HG02852 (cell line): Measurements from ENCODE around the gene CUL7.
"Not testable (repeated sequence)": the region's sequence is repeated elsewhere in the genome, so short reads cannot be mapped to it uniquely, and the experiment has no call there.

Source experiments
- ATAC-seq: cut with Tn5 transposase; IDR thresholded peaks from one replicate; pipeline ENCODE4 v1.9.1; 2021; ENCODE audit warnings: mild to moderate bottlenecking, moderate library complexity; ENCODE audit not compliant: unreplicated experiment

The CUL7 gene

DNA sequence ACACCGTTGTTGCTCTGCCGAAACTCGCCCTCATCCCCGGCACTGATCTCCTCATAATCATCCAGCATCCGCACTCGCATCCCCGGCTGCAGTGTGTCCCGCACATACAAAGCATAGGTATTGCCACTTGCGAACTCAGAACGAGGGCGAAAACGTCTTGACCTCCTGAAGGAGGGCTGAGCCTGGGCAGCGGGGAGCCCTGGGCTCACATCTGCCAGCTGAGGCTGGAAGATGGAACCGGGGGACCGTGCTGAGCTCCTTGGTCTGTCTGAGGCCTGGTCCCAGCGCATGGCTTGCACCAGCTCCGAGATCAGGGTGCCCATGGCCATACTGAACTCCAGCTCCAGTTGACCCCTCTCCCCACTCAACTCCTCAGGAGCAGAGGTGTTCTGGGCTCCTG is 2.7 kb downstream of the CUL7 start:
- no peak for ATAC-seq

DNA sequence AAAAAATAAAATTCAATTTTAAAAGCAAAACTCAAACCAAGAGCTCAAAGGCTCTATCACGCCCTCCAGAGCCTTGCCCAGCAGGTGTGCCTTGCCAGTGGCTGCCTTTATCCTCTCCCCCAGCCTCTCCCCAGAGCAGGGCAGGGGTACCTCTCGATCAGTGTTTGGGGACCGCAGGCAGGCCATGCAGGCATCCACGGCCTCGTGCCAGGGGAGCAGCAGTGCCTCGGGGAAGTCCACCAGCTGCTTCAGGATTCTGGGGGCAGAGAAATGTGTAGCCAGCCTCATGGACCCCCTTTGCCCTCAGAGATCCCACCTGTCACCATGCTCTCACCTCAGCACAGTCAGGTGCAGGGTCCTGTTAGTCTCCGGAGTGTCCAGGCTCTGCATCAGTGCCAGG is 5.7 kb downstream of the CUL7 start:
- ATAC-seq: no peak

DNA sequence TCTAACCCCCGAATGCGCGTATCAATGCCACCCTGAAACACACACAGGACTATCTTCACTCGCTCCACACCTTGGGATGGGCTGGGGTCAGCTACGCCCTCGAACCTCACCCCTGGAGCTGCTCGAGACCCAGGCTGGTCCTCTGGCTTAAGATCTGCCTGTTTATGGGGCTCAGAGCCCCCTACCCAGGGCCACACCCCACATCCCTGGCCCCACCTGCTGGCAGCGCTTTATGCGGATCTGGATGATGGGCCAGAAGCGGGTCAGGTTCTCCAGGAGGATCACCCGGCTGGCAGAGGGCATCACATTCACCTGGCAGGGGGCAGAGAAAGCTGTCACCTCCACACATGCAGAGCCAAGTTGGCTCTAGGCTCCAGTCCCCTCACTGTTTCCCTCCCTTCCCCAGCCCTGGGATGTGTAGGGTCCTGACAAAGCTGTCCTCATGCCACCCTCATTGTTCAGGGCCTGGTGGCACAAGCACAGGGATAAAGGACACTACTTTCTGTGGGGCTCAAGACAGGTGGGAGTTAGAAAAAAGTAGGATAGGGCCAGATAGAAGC is 8.2 kb downstream of the CUL7 start:
- ATAC-seq: no peak

DNA sequence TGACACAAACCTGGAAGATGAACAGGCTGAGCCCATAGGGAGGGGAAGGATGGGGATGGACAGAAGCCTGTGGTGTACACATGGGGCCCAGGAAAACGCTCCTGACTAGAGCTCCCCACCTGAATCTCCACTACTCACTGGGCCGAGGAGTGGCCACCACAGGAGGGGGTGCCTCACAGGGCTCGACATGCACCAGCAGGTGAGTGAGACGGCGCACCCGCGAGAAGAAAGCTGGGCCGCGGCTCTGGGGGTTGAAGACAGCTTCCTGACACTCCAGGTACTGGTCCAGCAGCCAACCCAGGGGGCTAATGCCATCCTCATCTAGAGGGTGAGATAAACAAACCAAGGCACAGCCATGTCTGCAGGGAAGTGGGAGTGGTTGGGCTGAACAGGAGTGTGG is 10.3 kb downstream of the CUL7 start:
- ATAC-seq: no peak

DNA sequence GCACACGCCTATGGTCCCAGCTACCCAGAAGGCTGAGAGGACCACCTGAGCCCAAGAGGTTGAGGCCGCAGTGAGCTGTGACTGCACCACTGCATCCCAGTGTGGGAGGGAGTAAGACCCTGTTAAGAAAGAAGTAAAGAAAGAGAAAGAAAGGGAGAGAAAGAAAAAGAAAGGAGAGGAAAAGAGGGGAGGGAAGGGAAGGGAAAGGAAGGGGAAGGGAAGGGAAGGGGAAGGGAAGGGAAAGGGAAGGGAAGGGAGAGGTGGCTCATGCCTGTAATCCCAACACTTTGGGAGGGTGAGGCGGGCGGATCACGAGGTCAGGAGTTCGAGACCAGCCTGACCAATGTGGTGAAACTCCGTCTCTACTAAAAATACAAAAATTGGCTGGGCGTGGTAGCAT is 12.2 kb downstream of the CUL7 start:
- not testable (repeated sequence) for ATAC-seq

- ATAC-seq: no peak
Observed at GRCh38 chr6:43040542-43041257, 13.0 kb downstream of the CUL7 start.

- no peak for ATAC-seq
Observed at GRCh38 chr6:43038727-43039126, 14.9 kb downstream of the CUL7 start.

DNA sequence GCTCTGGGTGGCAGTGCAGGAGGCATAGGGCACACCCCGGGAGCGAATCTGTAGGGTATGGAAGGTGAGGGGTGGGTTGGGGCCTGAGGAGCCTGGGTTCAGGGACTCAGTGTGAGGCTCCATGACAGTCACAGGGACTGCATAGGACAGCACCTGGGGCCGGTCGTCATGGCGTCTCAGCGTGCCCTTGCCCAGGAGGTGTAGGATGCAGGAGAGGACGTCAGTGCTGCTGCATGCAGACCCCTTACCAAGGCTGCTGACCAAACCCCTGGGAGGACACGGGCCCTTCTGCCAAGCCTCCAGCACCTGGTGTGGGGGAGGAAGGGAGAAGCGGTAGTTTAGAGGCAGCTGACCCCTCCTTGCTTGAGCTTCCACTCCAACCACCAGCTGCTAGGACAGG is 15.9 kb downstream of the CUL7 start:
- ATAC-seq: no peak

DNA sequence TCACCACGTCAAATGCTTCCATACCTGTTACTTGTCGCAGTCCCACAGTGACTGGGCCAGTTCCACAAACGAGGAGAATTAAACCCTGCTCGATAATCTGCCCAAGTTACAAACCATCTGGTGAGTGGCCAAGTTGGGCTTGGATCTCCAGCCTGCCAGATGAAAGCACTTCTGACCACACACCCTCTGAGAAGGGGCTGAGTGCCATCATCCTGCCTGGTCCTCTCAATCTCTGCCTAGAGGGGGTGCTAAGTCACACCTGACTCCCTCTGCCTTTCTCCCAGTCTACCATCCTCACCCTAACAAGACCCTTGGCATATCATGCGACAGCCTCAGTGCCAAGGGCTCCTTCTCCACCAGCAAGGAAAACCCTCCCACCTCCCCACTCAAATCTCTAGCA is 16.5 kb downstream of the CUL7 start:
- no peak for ATAC-seq

DNA sequence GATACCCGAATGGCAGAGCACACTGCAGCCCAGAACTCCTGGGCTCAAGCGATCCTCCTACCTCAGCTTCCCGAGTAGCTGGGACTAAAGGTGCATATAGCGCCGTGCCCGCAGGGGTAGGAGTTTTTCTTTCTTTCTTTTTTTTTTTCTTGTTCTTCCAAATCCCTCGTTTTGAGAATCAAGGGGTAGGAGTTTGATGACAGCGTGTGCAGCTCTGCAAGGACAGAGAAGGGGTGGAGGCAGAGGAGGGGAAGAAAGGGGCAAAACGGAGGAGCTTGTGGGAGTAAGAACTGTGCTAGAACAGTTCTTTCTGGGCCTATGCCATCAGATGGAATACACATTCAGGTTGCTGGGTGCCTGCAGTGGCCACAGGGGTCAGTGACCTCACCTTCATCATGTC is 16.9 kb downstream of the CUL7 start:
- ATAC-seq: no peak

GRCh38 chr6:43035495-43036194 is 18.0 kb downstream of the CUL7 start:
- no peak for ATAC-seq

- no peak for ATAC-seq
Observed at GRCh38 chr6:43034190-43034525, 19.5 kb downstream of the CUL7 start.

- no peak for ATAC-seq
Observed at GRCh38 chr6:43033496-43034189, 20.0 kb downstream of the CUL7 start.

- ATAC-seq: no peak
Observed at GRCh38 chr6:43032326-43032725, 21.3 kb downstream of the CUL7 start.

DNA sequence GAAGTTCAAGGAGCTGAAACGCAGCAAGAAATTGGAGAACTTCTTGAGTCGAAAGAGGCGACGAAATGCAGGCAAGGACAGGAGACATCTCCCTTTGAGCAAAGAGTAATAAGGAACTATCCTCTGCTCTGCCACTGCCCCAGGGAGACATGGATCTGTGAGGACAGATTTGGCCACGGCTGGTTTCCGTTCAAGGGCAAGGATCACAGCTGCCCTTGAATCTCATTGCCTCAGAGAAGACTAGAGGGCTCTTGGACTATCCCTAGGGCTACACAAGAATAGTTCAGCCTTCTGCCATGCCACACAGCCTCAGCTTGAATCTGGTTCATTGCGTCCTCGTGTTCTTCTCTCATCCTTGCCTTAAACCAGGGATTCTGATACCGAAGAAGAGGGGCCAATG is 24.5 kb downstream of the CUL7 start:
- ATAC-seq: no peak

- no peak for ATAC-seq
Observed at GRCh38 chr6:43026365-43026764, 27.3 kb downstream of the CUL7 start.

- ATAC-seq: no peak
Observed at GRCh38 chr6:43024436-43024835, 29.2 kb downstream of the CUL7 start.

DNA sequence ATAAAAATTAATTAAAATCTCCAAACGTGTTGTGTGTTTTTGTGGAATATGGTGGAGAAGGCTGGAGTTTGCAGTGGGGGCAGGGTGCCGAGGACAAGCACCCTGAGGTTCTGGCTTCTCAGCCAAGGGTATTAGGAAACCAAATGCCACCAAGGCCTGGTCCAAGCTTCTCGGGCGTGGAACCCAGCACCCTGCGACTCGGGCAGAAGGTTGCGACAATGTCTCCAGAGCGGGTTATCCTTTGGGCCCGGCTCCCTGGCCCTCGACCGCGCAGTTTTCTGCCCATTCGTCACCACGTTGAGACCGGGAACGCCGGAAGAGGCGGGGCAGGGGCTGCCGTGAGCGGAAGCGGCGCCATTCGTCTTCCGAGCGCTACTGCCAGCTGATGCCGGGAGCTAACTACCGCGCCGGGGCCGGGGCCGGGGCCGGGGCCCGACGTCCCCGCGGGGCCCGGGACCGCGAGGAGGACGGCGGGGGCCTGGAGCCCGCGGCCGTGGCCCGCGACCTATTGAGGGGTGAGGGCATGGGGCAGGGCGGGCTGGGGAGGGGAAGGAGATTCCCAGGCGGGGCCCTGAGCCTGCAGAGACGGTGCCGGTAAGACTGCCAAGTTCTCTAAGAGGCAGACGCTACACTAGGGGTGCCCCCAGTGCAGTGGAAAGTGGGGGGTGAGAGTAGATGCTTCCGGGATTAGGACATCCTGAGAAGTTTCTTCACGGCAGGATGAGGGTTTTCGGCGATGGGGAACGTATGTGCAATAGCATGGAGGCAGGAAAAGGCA is 32.2 kb downstream of the CUL7 start, which contains the start of gene RRP36:
TSS of gene RRP36 (plus strand) at position 354 of the 778 bp plus-strand sequence. CDS start at position 386, 32 bp downstream.
- ATAC-seq: peak; percentile 87

- no peak for ATAC-seq
Observed at GRCh38 chr6:43020847-43021246, 32.8 kb downstream of the CUL7 start.

- ATAC-seq: no peak
Observed at GRCh38 chr6:43020052-43020705, 33.5 kb downstream of the CUL7 start.
